Common myeloid progenitor, CD34-positive (primary cell): Measurements from ENCODE around the gene TPX2.

ENCODE experiments used
- CTCF ChIA-PET: fragments of 350-600 bp; sonication (Branson Sonifier 250); formaldehyde crosslinking; loops from one replicate; lab custom pipeline; 2021; ENCODE audit warnings: antibody characterized with exemption; lab: Charles Lee
- POLR2A ChIA-PET: fragments of 350-600 bp; sonication (Branson Sonifier 250); formaldehyde crosslinking; loops from one replicate; lab custom pipeline; 2021; ENCODE audit warnings: antibody characterized with exemption; lab: Charles Lee
- DNase-seq, 3 donors: peaks; one replicate each; pipeline versions ENCODE4 v3.0.0 to v3.0.0-alpha.2; 2013
- H3K27ac ChIP-seq, 2 experiments: 1 replicate in 1 of 2; 2 replicates in 1 of 2; pipeline ENCODE4 v1.7.0; 2013; ENCODE audit warnings: inconsistent platforms in 2 of 2, low read length in 2 of 2, mild to moderate bottlenecking in 2 of 2, low read depth in 1 of 2, moderate library complexity in 1 of 2; ENCODE audit not compliant: severe bottlenecking in 2 of 2, insufficient read depth in 1 of 2, poor library complexity in 1 of 2
- H3K27me3 ChIP-seq, 5 experiments: replicated peaks in 2 of 5; 1 replicate in 3 of 5; 2 replicates in 2 of 5; pipeline versions ENCODE4 v1.6.1 to v1.7.0; 2013; ENCODE audit warnings: low read length in 4 of 5, mild to moderate bottlenecking in 2 of 5, moderate library complexity in 2 of 5, inconsistent platforms in 1 of 5; ENCODE audit not compliant: insufficient read depth in 5 of 5, control insufficient read depth in 4 of 5
- H3K36me3 ChIP-seq, 4 experiments: 1 replicate in 2 of 4; 2 replicates in 2 of 4; pipeline versions ENCODE4 v1.6.1 to v1.7.0; 2013; ENCODE audit warnings: low read length in 3 of 4, control low read depth in 1 of 4, mild to moderate bottlenecking in 1 of 4; ENCODE audit not compliant: control insufficient read depth in 4 of 4, insufficient read depth in 4 of 4
- H3K4me1 ChIP-seq, 4 experiments: 1 replicate in 3 of 4; 2 replicates in 1 of 4; pipeline versions ENCODE4 v1.6.1 to v1.7.1; 2013; ENCODE audit warnings: low read length in 3 of 4, mild to moderate bottlenecking in 3 of 4, control low read depth in 1 of 4, inconsistent platforms in 1 of 4, moderate library complexity in 1 of 4; ENCODE audit not compliant: control insufficient read depth in 4 of 4, insufficient read depth in 4 of 4; ENCODE audit errors: control extremely low read depth in 1 of 4
- H3K4me3 ChIP-seq, 7 experiments: 1 replicate in 4 of 7; 2 replicates in 3 of 7; pipeline versions ENCODE4 v1.5.1 to v1.7.0; 2013; ENCODE audit warnings: mild to moderate bottlenecking in 7 of 7, low read length in 6 of 7, moderate library complexity in 6 of 7, inconsistent platforms in 2 of 7, low read depth in 2 of 7, control low read depth in 1 of 7; ENCODE audit not compliant: insufficient read depth in 4 of 7, control insufficient read depth in 1 of 7; ENCODE audit errors: extremely low read depth in 1 of 7
- H3K9me3 ChIP-seq, 5 experiments: 1 replicate in 4 of 5; 2 replicates in 1 of 5; pipeline versions ENCODE4 v1.6.1 to v1.7.1; 2013; ENCODE audit warnings: low read length in 4 of 5, mild to moderate bottlenecking in 2 of 5, inconsistent platforms in 1 of 5, low read depth in 1 of 5, moderate library complexity in 1 of 5; ENCODE audit not compliant: control insufficient read depth in 4 of 5, insufficient read depth in 2 of 5; ENCODE audit errors: control extremely low read depth in 1 of 5
- WGBS: methylation state at CpG from one replicate; pipeline ENCODE4 v1.1.5; 2013; ENCODE audit not compliant: insufficient coverage; 5-methylcytosine and 5-hydroxymethylcytosine counted together

Gene TPX2

DNA sequence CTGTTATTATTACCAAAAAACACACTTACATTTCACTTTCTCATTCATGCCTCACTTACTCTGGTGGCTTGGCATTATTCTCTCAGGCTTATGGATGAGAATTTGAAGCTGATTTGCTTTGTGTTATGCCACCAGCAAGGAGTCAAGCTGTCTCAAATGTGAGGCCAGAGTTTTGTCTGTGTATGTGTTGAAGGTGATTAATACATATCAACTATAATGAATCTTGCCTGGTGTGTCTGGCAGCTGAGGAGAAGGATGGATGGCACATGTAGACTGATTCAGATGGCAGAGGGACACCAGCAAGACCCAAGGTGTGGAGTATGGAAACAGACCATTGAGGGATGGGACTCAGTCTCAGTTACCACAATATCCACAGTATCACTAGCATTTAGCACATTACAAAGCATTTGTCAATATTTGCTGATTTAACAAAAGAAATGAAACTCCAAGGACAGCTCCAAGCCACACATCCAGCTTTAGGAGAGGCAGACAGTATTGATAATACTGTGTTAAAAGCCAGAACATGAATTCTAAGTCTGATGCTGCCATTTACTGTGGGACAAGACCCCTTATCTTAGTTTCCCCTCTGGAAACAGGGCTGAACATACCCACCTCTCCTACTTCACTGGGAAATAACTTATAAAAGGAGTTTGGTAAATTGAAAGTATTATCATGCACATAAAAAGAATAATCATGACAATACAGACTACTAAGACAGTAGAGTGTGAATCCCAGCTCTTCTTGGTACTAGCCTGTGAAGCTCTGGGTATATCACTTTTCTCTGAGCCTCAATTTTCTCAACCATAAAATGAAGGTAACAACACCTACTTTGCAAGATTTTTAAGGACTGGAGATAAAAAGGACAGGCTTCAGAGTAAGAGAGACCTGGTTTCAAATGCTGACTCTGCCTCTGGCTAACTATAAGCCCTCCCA is 27.6 kb upstream of the TPX2 start:
- no peaks in the 10 kb centered on the region for H3K9me3 ChIP-seq
- H3K36me3 ChIP-seq = peaks cover 13 to 83% (median 30%) of the 10 kb centered on the region in 4 experiments
- H3K27ac ChIP-seq = peak overlapping the region in 1 of 2 experiments; percentile 36
- CTCF ChIA-PET = interaction anchor here (0.6 to 6.1 kb wide), 9 partner anchors 8 to 146 kb away, joined by 3 to 21 read pairs (median 6); partner anchors contain the start of gene BCL2L1
- POLR2A ChIA-PET = no interaction called here
- no peaks in the 10 kb centered on the region for H3K27me3 ChIP-seq
- no peak for DNase-seq
- H3K4me1 ChIP-seq = peaks cover 6 to 23% (median 16%) of the 10 kb centered on the region in 4 experiments
- H3K4me3 ChIP-seq = no peak overlapping the region

DNA sequence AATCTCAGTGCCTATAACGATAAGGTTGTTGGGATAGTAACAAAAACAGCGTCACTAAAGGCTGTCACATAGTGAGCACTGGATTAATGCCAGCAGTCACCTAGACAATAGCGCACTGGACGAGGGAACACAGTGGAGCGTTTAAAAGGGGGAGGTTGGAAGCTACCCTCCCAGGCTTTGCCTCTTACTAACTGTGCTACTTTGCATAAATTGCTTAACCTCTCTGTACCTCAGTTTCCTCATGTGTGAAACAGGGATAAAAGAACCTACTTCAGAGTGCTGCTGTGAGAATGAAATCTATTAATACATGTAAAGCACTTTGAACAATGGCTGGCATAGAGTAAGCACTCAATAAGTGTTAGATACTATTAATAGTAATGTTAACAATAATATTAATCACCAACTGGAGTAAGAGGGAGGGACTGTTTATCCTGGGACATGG is 27.0 kb upstream of the TPX2 start:
- H3K4me1 ChIP-seq = peaks cover 6 to 30% (median 18%) of the 10 kb centered on the region in 4 experiments

DNA sequence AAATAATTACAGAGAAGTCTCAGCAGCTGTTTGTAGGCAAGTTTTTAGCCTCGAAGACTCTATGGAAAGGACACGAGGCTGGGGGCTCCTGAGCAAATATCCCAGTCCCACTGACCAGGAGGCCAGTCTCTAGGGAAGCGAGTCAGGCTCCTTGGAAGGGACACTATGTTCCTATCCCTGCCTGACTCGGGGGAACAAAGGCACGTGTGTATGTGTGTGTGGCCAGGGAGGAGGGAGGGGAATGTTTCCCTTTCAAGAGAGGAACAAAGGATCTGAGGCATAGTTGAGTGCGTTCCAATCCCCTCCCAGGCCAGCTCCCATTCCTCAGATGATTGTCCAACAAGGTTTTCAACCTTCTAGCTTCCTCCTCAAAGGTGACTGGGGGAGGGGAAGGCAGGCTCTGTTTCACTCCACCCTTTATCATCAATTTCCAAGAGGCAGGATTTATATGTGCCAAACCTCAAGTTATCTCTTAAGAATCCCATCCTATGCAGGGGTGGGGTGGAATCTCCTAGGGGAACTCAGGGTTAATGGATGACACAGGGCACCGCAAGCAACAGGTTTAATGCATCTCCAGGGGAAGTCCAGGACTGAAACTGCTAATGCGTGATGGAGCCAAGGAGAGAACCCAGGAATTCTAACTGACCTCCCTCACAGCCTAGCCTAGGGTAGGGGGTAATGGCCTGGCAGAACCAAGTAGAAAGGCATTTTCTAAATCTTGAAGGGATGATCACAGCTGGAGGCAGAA is 26.4 kb upstream of the TPX2 start:
- WGBS = 74% methylated on average over 6 of the region's 8 CpGs
- ChIA-PET POLR2A (no interaction called here), CTCF (interaction anchor here (0.6 to 6.1 kb wide), 8 partner anchors 8 to 80 kb away, joined by 3 to 21 read pairs (median 5); partner anchors contain the start of gene BCL2L1)
- H3K4me3 ChIP-seq = no peak overlapping the region
- no peaks in the 10 kb centered on the region for H3K27me3 ChIP-seq
- no peaks in the 10 kb centered on the region for H3K9me3 ChIP-seq
- DNase-seq = no peak
- H3K27ac ChIP-seq = peak overlapping the region in 1 of 2 experiments; percentile 44
- H3K4me1 ChIP-seq = peaks cover 8 to 36% (median 22%) of the 10 kb centered on the region in 4 experiments
- H3K36me3 ChIP-seq = peaks cover 10 to 85% (median 24%) of the 10 kb centered on the region in 4 experiments

More for the DNA sequence above, 27.0 kb upstream of the TPX2 start:
- ChIA-PET CTCF (interaction anchor here (0.6 to 6.1 kb wide), 9 partner anchors 10 to 79 kb away, joined by 3 to 21 read pairs (median 4); partner anchors contain the start of gene BCL2L1), POLR2A (no interaction called here)
- Histone ChIP-seq H3K4me3 (no peak overlapping the region), H3K9me3 (no peaks in the 10 kb centered on the region), H3K36me3 (peaks cover 12 to 83% (median 25%) of the 10 kb centered on the region in 4 experiments), H3K27ac (peak overlapping the region in 1 of 2 experiments; percentile 44), H3K27me3 (no peaks in the 10 kb centered on the region)
- WGBS = 90% methylated on average over 5 of the region's 5 CpGs
- DNase-seq = no peak

DNA sequence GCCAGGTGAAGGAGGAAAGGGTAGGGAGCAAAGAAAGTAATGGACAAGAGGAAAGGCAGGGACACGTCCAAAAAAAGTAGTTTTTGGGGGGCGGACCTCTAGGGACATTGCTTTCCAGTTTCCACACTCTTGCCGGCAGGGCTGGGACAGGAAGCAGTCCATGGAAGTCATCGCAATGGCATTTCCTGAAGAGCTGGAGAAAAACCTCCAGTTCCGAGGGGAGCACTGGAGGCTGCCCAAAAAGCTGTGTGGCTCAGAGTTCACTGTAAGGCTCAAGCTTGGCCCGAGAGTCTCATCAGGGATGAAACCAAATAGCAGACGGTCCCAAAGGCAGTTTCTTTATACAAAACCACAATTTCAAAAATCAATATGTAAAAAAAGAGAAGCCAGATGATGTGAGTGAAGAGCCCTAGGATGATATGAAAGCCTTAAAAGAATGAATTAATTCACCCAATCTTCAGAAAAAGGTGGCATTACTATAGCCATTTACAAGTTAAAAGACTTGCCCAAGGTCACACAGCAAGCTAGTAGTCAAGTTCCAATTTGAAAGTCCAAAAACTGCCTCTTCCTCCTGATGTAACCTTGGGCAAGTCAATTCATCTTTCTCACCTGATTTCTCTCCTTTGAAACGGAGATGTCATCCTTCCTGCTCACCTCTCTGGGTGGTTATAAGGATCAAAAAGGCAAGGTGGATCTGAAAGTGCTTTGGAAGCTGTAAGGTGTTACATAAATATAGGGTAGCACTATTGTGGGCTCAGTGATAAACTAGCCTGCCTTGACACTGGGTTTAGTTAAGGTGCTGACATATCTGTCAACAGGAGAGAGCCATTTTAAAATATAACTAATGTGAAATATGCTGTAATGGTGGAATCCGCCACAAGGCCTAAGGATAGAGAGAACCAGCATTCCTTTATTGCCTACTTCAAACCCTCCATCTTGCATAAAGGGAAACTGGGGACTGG is 25.5 kb upstream of the TPX2 start:
- ChIA-PET CTCF (interaction anchor here (1.0 to 6.1 kb wide), 7 partner anchors 9 to 81 kb away, joined by 3 to 21 read pairs (median 6); partner anchors contain the start of gene BCL2L1), POLR2A (interaction anchor here (0.9 kb wide), 1 partner anchor 9 kb away, joined by 3 read pairs; the partner anchor contains the start of gene BCL2L1)
- Histone ChIP-seq H3K4me1 (peaks cover 3 to 33% (median 20%) of the 10 kb centered on the region in 4 experiments), H3K9me3 (no peaks in the 10 kb centered on the region), H3K27ac (peak overlapping the region in 1 of 2 experiments; percentile 4), H3K27me3 (no peaks in the 10 kb centered on the region), H3K4me3 (no peak overlapping the region), H3K36me3 (peaks cover 10 to 81% (median 24%) of the 10 kb centered on the region in 4 experiments)
- WGBS = 72% methylated on average over 5 of the region's 9 CpGs
- DNase-seq = no peak

DNA sequence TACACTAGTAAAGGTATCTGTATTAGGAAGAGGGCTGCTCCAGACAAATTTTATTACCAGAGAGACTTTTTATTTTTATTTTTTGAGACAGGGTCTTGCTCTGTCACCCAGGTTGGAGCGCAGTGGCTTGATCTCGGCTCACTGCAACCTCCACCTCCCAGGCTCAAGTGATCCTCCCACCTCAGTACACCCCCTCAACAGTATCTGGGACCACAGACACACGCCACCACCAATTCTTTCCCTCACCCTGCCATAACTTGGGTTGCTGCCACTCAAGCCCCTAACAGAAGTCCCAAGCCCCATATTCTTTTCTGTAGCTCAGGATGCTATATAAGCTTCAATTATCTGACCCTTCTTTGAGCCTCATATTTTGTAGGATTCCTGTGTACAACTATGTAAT is 23.3 kb upstream of the TPX2 start:
- 60% methylated on average over 3 of the region's 3 CpGs for WGBS
- ChIA-PET POLR2A (no interaction called here), CTCF (interaction anchor here (0.6 to 6.1 kb wide), 6 partner anchors 11 to 54 kb away, joined by 3 to 21 read pairs (median 4); no protein-coding TSS in a partner anchor)
- Histone ChIP-seq H3K27ac (peak overlapping the region in 1 of 2 experiments; percentile 50), H3K9me3 (no peaks in the 10 kb centered on the region), H3K36me3 (peaks cover 7 to 71% (median 21%) of the 10 kb centered on the region in 4 experiments), H3K4me1 (peaks cover 21 to 50% (median 35%) of the 10 kb centered on the region in 4 experiments), H3K27me3 (no peaks in the 10 kb centered on the region), H3K4me3 (no peak overlapping the region)
- DNase-seq = no peak

DNA sequence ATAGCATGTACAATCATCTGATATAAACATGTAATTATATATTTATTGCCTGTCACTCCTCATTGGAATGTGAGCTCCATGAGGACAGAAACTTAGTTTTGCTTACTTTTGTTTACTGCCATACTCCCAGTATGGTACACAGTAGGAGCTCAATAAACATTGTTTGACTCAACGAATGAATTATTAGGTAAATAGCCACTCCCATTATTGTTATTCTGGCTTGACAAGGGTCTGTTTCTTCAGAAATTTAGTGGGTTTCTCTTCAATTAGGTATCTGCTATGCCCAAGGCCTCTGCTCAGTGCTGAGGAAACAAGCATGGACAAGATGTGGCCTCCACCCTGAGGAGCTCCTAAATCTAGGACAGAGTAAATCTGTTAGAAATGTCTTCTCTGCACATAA is 22.7 kb upstream of the TPX2 start:
- Histone ChIP-seq H3K4me3 (no peak overlapping the region), H3K4me1 (peaks cover 25 to 55% (median 41%) of the 10 kb centered on the region in 4 experiments), H3K27me3 (no peaks in the 10 kb centered on the region), H3K27ac (peak overlapping the region in 1 of 2 experiments; percentile 63), H3K36me3 (peaks cover 7 to 65% (median 21%) of the 10 kb centered on the region in 4 experiments), H3K9me3 (no peaks in the 10 kb centered on the region)
- ChIA-PET CTCF (interaction anchor here (0.6 to 6.1 kb wide), 6 partner anchors 12 to 54 kb away, joined by 3 to 21 read pairs (median 4); no protein-coding TSS in a partner anchor), POLR2A (interaction anchor here (0.6 to 0.7 kb wide), 2 partner anchors 17 to 54 kb away, joined by 3 to 4 read pairs; no protein-coding TSS in a partner anchor)
- WGBS = 100% methylated on average over 1 of the region's 1 CpG
- no peak for DNase-seq
